ENCODE measurements around the gene THAP11. TPM values are rescaled to one million over a fixed set of nuclear protein-coding genes. Genes with fewer than 3 reads are reported as not detected.

The THAP11 gene
- total RNA-seq (2013): 36.6 TPM
- polyA plus RNA-seq (10 to 100 TPM; 17.6 to 84.2 (median 52.5) TPM), polyA minus RNA-seq (38.2 and 52.0 TPM in 2 replicates), total RNA-seq (6.0 to 39.2 (median 16.3) reads per million in 11 experiments)

- under 1% methylated on average over 83 of the region's 83 CpGs for WGBS (ENCODE audit: insufficient coverage)
- Histone ChIP-seq H3K27me3 (ENCODE audit: control insufficient read depth in 2 of 2, insufficient read depth in 2 of 2, low read length in 2 of 2) (no peaks in the 10 kb centered on the region), H4K20me1 (ENCODE audit: insufficient read depth, low read length) (peaks cover 27% of the 10 kb centered on the region), H3K4me3 (replicated peaks in 1 of 3; ENCODE audit: low read depth in 2 of 3, low read length in 3 of 3) (peak within 1 kb of the TSS; percentile 71 to 87 (median 85)), H3K9me3 (replicated peaks in 1 of 2; ENCODE audit: control insufficient read depth in 1 of 2, insufficient read depth in 1 of 2, low read length in 2 of 2) (no peaks in the 10 kb centered on the region), H3K4me1 (ENCODE audit: control insufficient read depth in 1 of 2, insufficient read depth in 2 of 2, low read length in 2 of 2) (peaks cover 40 to 47% of the 10 kb centered on the region in 2 donors), H3K36me3 (replicated peaks in 1 of 2; ENCODE audit: control insufficient read depth in 1 of 2, insufficient read depth in 2 of 2, low read length in 2 of 2) (no peaks in the 10 kb centered on the region), H3K27ac (ENCODE audit: low read depth in 1 of 2, low read length in 2 of 2) (peak within 1 kb of the TSS; percentile 85 to 91), H3K79me2 (ENCODE audit: insufficient read depth, low read length) (peaks cover 35% of the 10 kb centered on the region), H3K9ac (ENCODE audit: insufficient read depth, low read length, poor library complexity, severe bottlenecking) (peak within 1 kb of the TSS; percentile 66), H3K4me2 (replicated peaks; ENCODE audit: extremely low read depth, low read length, poor library complexity, severe bottlenecking) (peak within 1 kb of the TSS; percentile 98), H2AFZ (ENCODE audit: insufficient read depth, low read depth, low read length, poor library complexity, severe bottlenecking) (peak within 1 kb of the TSS; percentile 91)
- peak; percentile 83 for TF ChIP-seq CTCF (IDR thresholded peaks at IDR 0.05)
- intact Hi-C loops (cut with micrococcal nuclease): loop anchor here (2.0 to 10.0 kb wide), 2 partner anchors 31 to 177 kb away; partner anchors contain the start of genes ACD (in 1 of the 2), C16orf86 (in 1 of the 2), EDC4 (in 1 of the 2) and ENKD1 (in 1 of the 2)
- peaks cover 0 to 3% (median 0%) of the 10 kb centered on the region in 7 donors for H3K9me3 Mint-ChIP-seq
- peaks cover 39% of the 10 kb centered on the region for H3K4me1 Mint-ChIP-seq
- H3K27me3 Mint-ChIP-seq (ENCODE audit: low read depth in 3 of 3): peaks cover 1 to 2% (median 1%) of the 10 kb centered on the region in 3 donors
- H3K4me3 Mint-ChIP-seq: peak within 1 kb of the TSS; percentile 94 to 96
- DNase-seq: peak; percentile 91 to 94 (median 91)
- H3K36me3 Mint-ChIP-seq: peaks cover 4 to 5% of the 10 kb centered on the region in 2 donors
- H3K27ac Mint-ChIP-seq: peak within 1 kb of the TSS; percentile 89 to 99 (median 96)
Measured at GRCh38 chr16:67841816-67842508, at the start of gene THAP11. Gene THAP11, plus strand, starts transcription at chr16:67842320. Its CDS starts 235 bp downstream, at chr16:67842555.

GRCh38 chr16:67796099-67796718, 45.9 kb upstream of the THAP11 start:
- H3K36me3 Mint-ChIP-seq: peaks cover 29 to 43% of the 10 kb centered on the region in 2 donors
- Histone ChIP-seq H3K9ac (ENCODE audit: insufficient read depth, low read length, poor library complexity, severe bottlenecking) (no peak overlapping the region), H3K9me3 (replicated peaks in 1 of 2; ENCODE audit: control insufficient read depth in 1 of 2, insufficient read depth in 1 of 2, low read length in 2 of 2) (no peaks in the 10 kb centered on the region), H3K27me3 (ENCODE audit: control insufficient read depth in 2 of 2, insufficient read depth in 2 of 2, low read length in 2 of 2) (no peaks in the 10 kb centered on the region), H2AFZ (ENCODE audit: insufficient read depth, low read depth, low read length, poor library complexity, severe bottlenecking) (no peak overlapping the region), H3K4me1 (ENCODE audit: control insufficient read depth in 1 of 2, insufficient read depth in 2 of 2, low read length in 2 of 2) (peaks cover 0 to 4% of the 10 kb centered on the region in 2 donors), H3K4me2 (replicated peaks; ENCODE audit: extremely low read depth, low read length, poor library complexity, severe bottlenecking) (no peak overlapping the region), H3K79me2 (ENCODE audit: insufficient read depth, low read length) (peaks cover 43% of the 10 kb centered on the region), H3K27ac (ENCODE audit: low read depth in 1 of 2, low read length in 2 of 2) (no peak overlapping the region), H3K36me3 (replicated peaks in 1 of 2; ENCODE audit: control insufficient read depth in 1 of 2, insufficient read depth in 2 of 2, low read length in 2 of 2) (peaks cover 24 to 40% of the 10 kb centered on the region in 2 donors), H3K4me3 (replicated peaks in 1 of 3; ENCODE audit: low read depth in 2 of 3, low read length in 3 of 3) (no peak overlapping the region), H4K20me1 (ENCODE audit: insufficient read depth, low read length) (peaks cover 45% of the 10 kb centered on the region)
- DNase-seq: no peak
- WGBS (ENCODE audit: insufficient coverage): 100% methylated on average over 1 of the region's 5 CpGs
- TF ChIP-seq CTCF (IDR thresholded peaks at IDR 0.05): no peak
- intact Hi-C loops (cut with micrococcal nuclease): no loop called here
- H3K9me3 Mint-ChIP-seq: peaks cover 0 to 1% (median 0%) of the 10 kb centered on the region in 7 donors
- H3K27ac Mint-ChIP-seq: no peak overlapping the region
- peaks cover 0 to 3% (median 0%) of the 10 kb centered on the region in 3 donors for H3K27me3 Mint-ChIP-seq (ENCODE audit: low read depth in 3 of 3)
- no peak overlapping the region for H3K4me3 Mint-ChIP-seq
- peaks cover 10% of the 10 kb centered on the region for H3K4me1 Mint-ChIP-seq
